Measurements from ENCODE around the gene CHPT1.

The CHPT1 gene

GRCh38 chr12:101696251-101697196, 916 bp upstream of the CHPT1 start:
- TF ChIP-seq, protein P1, sequence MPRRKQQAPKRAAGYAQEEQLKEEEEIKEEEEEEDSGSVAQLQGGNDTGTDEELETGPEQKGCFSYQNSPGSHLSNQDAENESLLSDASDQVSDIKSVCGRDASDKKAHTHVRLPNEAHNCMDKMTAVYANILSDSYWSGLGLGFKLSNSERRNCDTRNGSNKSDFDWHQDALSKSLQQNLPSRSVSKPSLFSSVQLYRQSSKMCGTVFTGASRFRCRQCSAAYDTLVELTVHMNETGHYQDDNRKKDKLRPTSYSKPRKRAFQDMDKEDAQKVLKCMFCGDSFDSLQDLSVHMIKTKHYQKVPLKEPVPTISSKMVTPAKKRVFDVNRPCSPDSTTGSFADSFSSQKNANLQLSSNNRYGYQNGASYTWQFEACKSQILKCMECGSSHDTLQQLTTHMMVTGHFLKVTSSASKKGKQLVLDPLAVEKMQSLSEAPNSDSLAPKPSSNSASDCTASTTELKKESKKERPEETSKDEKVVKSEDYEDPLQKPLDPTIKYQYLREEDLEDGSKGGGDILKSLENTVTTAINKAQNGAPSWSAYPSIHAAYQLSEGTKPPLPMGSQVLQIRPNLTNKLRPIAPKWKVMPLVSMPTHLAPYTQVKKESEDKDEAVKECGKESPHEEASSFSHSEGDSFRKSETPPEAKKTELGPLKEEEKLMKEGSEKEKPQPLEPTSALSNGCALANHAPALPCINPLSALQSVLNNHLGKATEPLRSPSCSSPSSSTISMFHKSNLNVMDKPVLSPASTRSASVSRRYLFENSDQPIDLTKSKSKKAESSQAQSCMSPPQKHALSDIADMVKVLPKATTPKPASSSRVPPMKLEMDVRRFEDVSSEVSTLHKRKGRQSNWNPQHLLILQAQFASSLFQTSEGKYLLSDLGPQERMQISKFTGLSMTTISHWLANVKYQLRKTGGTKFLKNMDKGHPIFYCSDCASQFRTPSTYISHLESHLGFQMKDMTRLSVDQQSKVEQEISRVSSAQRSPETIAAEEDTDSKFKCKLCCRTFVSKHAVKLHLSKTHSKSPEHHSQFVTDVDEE (CRISPR knock-in tag; IDR thresholded peaks at IDR 0.05): no peak
- TF ChIP-seq CREB5 (CRISPR knock-in tag; IDR thresholded peaks at IDR 0.05; ENCODE audit: low read depth): no peak
- TF ChIP-seq ZFP3 (CRISPR knock-in tag; IDR thresholded peaks at IDR 0.05): no peak
- TF ChIP-seq ARNTL (CRISPR knock-in tag; IDR thresholded peaks at IDR 0.05; ENCODE audit: borderline replicate concordance, low read depth): no peak
- no peak for TF ChIP-seq ZFP30 (CRISPR knock-in tag; IDR thresholded peaks at IDR 0.05)
- TF ChIP-seq, protein P2, sequence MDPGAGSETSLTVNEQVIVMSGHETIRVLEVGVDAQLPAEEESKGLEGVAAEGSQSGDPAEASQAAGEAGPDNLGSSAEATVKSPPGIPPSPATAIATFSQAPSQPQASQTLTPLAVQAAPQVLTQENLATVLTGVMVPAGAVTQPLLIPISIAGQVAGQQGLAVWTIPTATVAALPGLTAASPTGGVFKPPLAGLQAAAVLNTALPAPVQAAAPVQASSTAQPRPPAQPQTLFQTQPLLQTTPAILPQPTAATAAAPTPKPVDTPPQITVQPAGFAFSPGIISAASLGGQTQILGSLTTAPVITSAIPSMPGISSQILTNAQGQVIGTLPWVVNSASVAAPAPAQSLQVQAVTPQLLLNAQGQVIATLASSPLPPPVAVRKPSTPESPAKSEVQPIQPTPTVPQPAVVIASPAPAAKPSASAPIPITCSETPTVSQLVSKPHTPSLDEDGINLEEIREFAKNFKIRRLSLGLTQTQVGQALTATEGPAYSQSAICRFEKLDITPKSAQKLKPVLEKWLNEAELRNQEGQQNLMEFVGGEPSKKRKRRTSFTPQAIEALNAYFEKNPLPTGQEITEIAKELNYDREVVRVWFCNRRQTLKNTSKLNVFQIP (CRISPR knock-in tag; IDR thresholded peaks at IDR 0.05; ENCODE audit: borderline replicate concordance, low read depth): no peak
- TF ChIP-seq CSRNP3 (CRISPR knock-in tag; IDR thresholded peaks at IDR 0.05): no peak
- TF ChIP-seq ISL1 (CRISPR knock-in tag; IDR thresholded peaks at IDR 0.05): no peak
- no peak for TF ChIP-seq PPARA (CRISPR knock-in tag; IDR thresholded peaks at IDR 0.05; ENCODE audit: borderline replicate concordance)
- ATAC-seq: no peak

DNA sequence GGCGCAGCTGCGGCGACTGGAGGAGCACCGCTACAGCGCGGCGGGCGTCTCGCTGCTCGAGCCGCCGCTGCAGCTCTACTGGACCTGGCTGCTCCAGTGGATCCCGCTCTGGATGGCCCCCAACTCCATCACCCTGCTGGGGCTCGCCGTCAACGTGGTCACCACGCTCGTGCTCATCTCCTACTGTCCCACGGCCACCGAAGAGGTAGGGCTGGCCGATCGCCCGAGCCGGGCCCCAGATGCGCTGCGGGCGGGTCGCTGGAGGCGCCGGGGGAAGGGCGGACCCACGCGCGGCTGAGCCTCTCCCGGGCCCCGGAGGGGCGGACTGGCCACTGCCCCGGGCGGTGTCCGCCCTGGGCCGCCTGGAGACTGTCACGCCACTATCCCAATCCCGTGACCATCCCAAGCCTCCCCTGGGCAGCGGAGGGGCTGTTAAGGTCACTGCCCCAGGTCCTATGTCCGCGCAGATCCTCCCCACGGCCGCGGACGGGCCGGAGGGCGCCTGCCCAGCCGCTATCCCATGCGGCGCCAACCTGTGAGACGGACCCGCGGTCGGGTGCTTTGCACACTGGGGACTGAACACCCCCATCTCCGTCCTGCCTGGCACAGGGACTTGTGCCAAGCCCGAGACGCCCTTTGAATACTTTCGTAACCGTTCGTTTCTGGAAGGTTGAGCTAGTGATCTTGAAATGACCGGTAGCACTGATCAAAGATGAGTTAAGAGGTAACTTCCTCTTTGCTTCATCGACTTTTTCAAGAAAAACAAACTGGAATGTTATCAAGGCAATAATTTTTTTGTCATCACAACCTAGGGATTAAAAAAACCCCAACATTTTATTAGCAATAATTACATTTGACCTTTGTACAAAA, 725 bp downstream of the CHPT1 start:
- peak; percentile 76 for ATAC-seq

More for the DNA sequence above, 725 bp downstream of the CHPT1 start:
- TF ChIP-seq CSDC2 (CRISPR knock-in tag; IDR thresholded peaks at IDR 0.05) (no peak), CSRNP3 (CRISPR knock-in tag; IDR thresholded peaks at IDR 0.05) (no peak), PATZ1 (CRISPR knock-in tag; IDR thresholded peaks at IDR 0.05; ENCODE audit: borderline replicate concordance) (no peak), SNAI2 (CRISPR knock-in tag; IDR thresholded peaks at IDR 0.05) (no peak), TOX (CRISPR knock-in tag; IDR thresholded peaks at IDR 0.05; ENCODE audit: borderline replicate concordance) (no peak), TCF4 (CRISPR knock-in tag; IDR thresholded peaks at IDR 0.05; ENCODE audit: borderline replicate concordance) (no peak), ARNTL (CRISPR knock-in tag; IDR thresholded peaks at IDR 0.05; ENCODE audit: borderline replicate concordance, low read depth) (no peak), ZFP30 (CRISPR knock-in tag; IDR thresholded peaks at IDR 0.05) (no peak), RARB (CRISPR knock-in tag; IDR thresholded peaks at IDR 0.05) (no peak), OSR1 (CRISPR knock-in tag; IDR thresholded peaks at IDR 0.05) (no peak), GLIS3 (CRISPR knock-in tag; IDR thresholded peaks at IDR 0.05) (no peak), ZNF8 (CRISPR knock-in tag; IDR thresholded peaks at IDR 0.05) (no peak), ZNF70 (CRISPR knock-in tag; IDR thresholded peaks at IDR 0.05) (no peak)
- TF ChIP-seq, protein P1 (CRISPR knock-in tag; IDR thresholded peaks at IDR 0.05): no peak
- TF ChIP-seq, protein P2 (CRISPR knock-in tag; IDR thresholded peaks at IDR 0.05; ENCODE audit: borderline replicate concordance, low read depth): no peak
